ENCODE measurements around the gene CNPPD1. TPM values are rescaled to one million over a fixed set of nuclear protein-coding genes. Genes with fewer than 3 reads are reported as not detected.

Gene CNPPD1
- total RNA-seq, result 18.4 and 24.1 TPM in 2 replicates

GRCh38 chr2:219176818-219177551 is at the start of gene CNPPD1:
Gene CNPPD1 (minus strand): TSS chr2:219176925. CDS start chr2:219176828, 97 bp downstream.
- no peak for DNase-seq (ENCODE audit: low read depth, low spot score)

GRCh38 chr2:219225350-219225749 is 48.6 kb upstream of the CNPPD1 start:
- no peak for DNase-seq (ENCODE audit: low read depth, low spot score)

GRCh38 chr2:219223831-219224610 is 47.3 kb upstream of the CNPPD1 start:
- no peak for DNase-seq (ENCODE audit: low read depth, low spot score)

- no peak for DNase-seq (ENCODE audit: low read depth, low spot score)
Measured at GRCh38 chr2:219221957-219222518, 45.3 kb upstream of the CNPPD1 start.

GRCh38 chr2:219220652-219221402 is 44.1 kb upstream of the CNPPD1 start:
- no peak for DNase-seq (ENCODE audit: low read depth, low spot score)

DNA sequence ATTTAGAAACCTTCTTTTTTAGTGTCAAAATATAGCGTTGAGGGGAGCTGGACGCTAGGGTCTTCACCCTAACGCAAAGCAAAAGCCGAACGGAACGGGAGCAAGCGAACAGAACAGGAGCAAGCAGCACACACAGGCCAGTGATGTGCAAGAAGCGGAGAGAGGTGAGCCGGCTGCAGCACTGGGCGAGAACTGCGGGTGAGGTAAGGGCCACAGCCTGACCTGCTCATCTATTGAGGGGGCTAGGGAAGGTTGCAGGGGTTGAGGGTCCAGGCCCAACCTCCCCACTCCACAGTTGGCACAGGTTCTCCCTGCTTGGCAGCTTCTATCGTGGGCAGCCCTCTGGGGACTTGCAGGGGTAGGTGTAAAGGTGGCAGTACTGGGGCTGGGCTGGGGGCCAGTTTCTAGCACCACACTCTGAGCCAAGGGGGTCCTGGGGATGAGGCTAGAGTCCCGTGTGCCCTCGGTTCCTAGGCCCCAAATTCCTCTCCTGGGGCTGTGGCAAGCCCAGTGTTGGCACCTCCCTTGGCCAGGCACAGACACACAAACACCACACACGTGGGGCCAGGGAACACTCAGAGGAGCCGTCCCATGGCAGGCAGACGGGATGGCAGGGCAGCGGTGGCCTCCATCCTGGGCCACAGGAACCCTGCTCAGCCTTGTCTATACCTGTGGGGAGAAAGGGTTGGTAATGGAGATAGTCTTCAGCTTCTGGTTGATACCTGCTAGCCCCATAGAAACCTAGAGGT is 43.2 kb upstream of the CNPPD1 start:
- no peak for DNase-seq (ENCODE audit: low read depth, low spot score)

DNA sequence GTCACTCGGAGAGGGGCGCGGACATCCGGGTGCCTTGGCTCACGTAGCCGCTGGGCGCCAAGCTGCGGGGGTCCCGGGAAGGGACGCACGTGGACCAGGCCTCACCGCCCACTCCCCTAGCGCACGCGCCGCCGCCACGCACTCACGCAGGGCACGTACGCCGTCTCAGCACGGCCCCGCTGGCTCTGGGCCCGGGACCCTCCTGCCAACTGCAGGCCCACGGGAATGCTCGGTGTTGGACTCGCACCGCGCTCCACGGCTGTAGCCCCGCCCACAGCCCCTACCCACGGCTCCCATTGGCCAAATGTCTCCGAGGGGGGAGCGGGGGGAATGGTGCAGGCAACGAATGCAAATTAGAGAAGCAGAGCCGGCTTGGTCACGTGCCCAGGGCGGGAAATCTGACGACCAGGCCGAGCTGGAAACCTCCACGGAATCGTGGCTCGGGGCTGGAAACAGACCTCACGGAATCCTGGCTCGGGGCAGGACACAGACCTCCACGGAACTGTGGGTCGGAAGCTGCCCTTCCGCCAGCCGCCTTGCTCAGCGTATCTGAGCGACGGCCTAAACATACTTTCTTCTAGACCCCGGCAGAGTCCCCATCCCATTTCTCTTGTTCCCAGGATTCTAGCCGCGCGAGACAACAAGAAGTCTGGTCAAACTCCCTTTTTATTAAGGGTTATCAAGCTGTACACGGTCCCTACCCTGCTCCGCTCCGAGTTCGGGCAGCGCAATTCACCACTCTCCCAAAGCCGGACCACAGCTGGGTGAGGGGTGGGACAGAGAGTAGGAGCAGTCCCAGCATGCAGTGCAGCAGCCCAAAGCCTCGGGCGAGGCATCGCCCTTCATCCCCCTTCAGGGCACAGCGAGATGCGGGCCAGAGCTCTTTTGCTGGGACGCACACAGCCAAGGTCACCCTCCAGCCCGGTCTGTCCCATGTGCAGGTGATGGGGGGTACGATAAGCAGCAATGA is 42.3 kb upstream of the CNPPD1 start, which contains the start of gene ABCB6:
Gene ABCB6 (minus strand): TSS at position 227 of the 970 bp plus-strand sequence. CDS start 285 bp downstream, outside the sequence.
- peak; percentile 67 for DNase-seq (ENCODE audit: low read depth, low spot score)

- no peak for DNase-seq (ENCODE audit: low read depth, low spot score)
Measured at GRCh38 chr2:219218217-219218731, 41.5 kb upstream of the CNPPD1 start.

GRCh38 chr2:219216535-219216915 is 39.8 kb upstream of the CNPPD1 start:
- no peak for DNase-seq (ENCODE audit: low read depth, low spot score)

GRCh38 chr2:219215871-219216534 is 39.3 kb upstream of the CNPPD1 start:
- no peak for DNase-seq (ENCODE audit: low read depth, low spot score)

DNA sequence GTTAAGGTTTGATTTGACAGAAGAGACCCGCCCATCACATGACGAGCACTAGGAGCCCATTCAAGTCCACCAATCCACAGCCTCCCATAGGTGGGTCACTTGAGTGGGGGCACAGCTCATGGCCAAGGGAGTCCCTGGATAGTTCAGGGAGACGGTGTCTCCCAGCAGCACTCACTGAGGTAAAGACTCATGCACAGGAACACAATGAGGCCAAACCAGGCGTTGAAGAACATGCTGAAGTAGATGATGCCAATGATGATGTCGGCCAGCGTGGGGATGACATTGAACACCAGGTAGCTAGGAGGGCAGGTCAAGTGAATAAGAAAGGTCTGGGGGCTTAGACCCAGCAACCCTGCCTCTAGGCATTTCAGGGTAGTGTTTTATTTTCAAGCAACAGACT is 38.1 kb upstream of the CNPPD1 start:
- DNase-seq (ENCODE audit: low read depth, low spot score), result no peak

GRCh38 chr2:219214141-219214540 is 37.4 kb upstream of the CNPPD1 start:
- DNase-seq (ENCODE audit: low read depth, low spot score), result no peak

DNA sequence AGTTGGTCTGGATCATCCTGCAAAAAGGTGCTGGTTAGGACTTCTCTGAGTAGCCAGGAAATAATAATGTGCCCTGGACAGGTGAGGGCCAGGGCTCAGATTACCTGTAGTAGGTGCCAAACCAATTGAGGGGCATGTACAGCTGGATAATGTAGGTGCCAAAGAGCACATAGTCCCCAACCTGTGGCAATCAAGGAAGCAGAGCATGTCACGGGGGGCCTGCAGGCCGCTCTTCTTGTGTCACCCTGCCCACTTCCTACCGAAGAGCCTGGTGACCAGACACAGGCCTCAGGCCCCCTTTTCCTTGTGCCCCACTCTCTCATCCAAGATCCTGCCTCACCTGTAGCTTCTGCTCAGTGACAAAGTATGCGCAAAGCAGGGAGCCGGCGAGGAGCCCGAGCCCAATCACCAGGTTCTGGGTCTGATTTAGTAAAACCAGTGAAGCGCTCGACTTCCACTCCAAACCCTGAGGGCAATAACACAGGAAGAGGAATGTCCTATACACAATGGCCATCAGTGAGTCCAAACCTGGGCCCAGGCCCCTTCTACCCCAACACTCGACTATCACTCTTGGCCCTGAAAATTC is 36.9 kb upstream of the CNPPD1 start:
- DNase-seq (ENCODE audit: low read depth, low spot score), result no peak

GRCh38 chr2:219213026-219213415 is 36.3 kb upstream of the CNPPD1 start:
- no peak for DNase-seq (ENCODE audit: low read depth, low spot score)

- no peak for DNase-seq (ENCODE audit: low read depth, low spot score)
Measured at GRCh38 chr2:219210886-219211362, 34.2 kb upstream of the CNPPD1 start.

GRCh38 chr2:219210196-219210885 is 33.6 kb upstream of the CNPPD1 start:
- DNase-seq (ENCODE audit: low read depth, low spot score), result no peak

DNA sequence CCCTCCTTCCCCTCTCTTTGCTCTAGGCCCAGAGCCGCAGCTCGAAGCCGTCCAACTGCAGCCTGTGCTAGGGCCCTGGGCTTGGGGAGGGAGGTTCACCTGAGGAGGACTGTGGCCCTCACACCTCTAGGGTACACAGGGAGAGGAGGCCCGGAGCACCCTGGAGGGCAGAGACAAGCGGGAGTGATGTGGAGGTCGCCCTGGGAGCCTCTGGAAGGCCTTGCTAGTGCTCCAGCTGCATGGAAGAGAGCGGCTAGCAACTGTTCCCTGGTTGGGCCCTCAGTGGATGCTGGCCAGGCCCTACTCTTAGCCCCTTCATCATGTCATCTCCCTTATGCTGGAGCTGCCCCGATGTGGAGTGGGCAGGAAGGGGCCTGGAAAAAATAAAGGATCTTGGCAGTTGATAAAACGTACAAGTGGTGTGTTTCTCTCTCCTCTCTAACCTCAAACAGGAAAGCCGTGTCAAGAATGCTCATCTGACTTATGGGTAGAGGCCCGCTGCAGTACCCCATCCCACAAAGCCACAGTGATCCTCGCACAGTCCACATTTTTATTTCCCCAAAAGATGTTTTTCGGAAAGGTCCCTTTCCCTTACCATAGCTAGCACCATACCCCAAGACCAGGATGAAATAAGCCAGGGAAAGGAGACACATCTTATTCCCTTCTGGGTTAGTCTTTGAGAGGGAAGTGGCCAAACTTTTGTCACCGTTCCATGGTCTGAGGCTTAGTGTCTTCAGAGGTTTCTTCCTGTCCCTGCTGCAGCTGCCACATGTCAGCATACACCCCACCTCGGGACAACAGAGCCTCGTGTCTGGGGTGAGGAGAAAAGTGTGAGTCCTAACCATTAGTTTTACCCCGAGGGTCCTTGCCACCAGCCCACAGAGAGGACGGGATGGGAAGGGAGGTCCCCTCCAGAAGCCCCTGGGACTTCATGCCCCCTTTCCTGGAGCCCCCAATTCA is 32.8 kb upstream of the CNPPD1 start:
- DNase-seq (ENCODE audit: low read depth, low spot score), result no peak
